Lung microvascular endothelial cell (primary cell): ENCODE measurements around the gene PHGDH. TPM values are rescaled to one million over a fixed set of nuclear protein-coding genes. Genes with fewer than 3 reads are reported as not detected.

Experiments used
- DNase-seq, 2 donors: peaks; one replicate each; pipeline versions ENCODE4 v3.0.0 to v3.0.0-alpha.2; 2010; ENCODE audit warnings: low read depth in 2 of 2
- total RNA-seq: library from RNA; depleted of rRNA; stranded (reverse); fragments of >200 nt; gene quantifications from 2 replicates; pipeline ENCODE4 v1.2.1, GENCODE V29; 2014

The PHGDH gene
- total RNA-seq, 1 donor from 2014 or later = 0.99 TPM

GRCh38 chr1:119787776-119788175, 76.0 kb downstream of the PHGDH start:
- DNase-seq = no peak

- no peak for DNase-seq
Measured at GRCh38 chr1:119790451-119791198, 78.9 kb downstream of the PHGDH start.

GRCh38 chr1:119791377-119791776, 79.6 kb downstream of the PHGDH start:
- no peak for DNase-seq

Other genes starting within 250 kb of the PHGDH start
- gene HSD3B1, start 204.7 kb upstream of the PHGDH start, total RNA-seq = not detected in 2 replicates
- 13.1 and 18.8 TPM in 2 replicates for gene ZNF697, start 63.7 kb upstream of the PHGDH start, total RNA-seq
- not detected in 2 replicates for gene HMGCS2, start 57.0 kb downstream of the PHGDH start, total RNA-seq
- not detected in 2 replicates for gene REG4, start 99.5 kb downstream of the PHGDH start, total RNA-seq
- gene ADAM30, start 184.6 kb downstream of the PHGDH start, total RNA-seq = not detected in 2 replicates